Esophagus squamous epithelium (tissue), 5 donors: Measurements from ENCODE around the gene PARD6B. TPM values are rescaled to one million over a fixed set of nuclear protein-coding genes. Genes with fewer than 3 reads are reported as not detected.

ENCODE experiments used
- DNase-seq: peaks from one replicate; lab custom pipeline; 2025; lab: John Stamatoyannopoulos, UW
- H3K27ac ChIP-seq, 4 donors: fragments of 200-600 bp; sonication (generic); one replicate each; pipeline ENCODE4 v1.5.1; 2016 to 2019; ENCODE audit warnings: mild to moderate bottlenecking in 1 of 4
- H3K27me3 ChIP-seq, 4 donors: fragments of 200-600 bp; sonication (generic); 1 replicate in 3 of 4; 2 replicates in 1 of 4; pipeline versions ENCODE4 v1.5.1 to v1.6.0; 2017 to 2021; ENCODE audit warnings: antibody characterized with exemption in 1 of 4
- H3K36me3 ChIP-seq, 3 donors: fragments of 200-600 bp; sonication (generic); one replicate each; pipeline ENCODE4 v1.5.1; 2016 to 2019
- H3K4me1 ChIP-seq, 3 donors: fragments of 200-600 bp; sonication (generic); one replicate each; pipeline ENCODE4 v1.5.1; 2017 to 2019
- H3K4me3 ChIP-seq, 4 donors: fragments of 200-600 bp; sonication (generic); 1 replicate in 3 of 4; 2 replicates in 1 of 4; pipeline ENCODE4 v1.5.1; 2016 to 2019; ENCODE audit warnings: mild to moderate bottlenecking in 2 of 4, moderate library complexity in 1 of 4
- H3K9me3 ChIP-seq, 3 donors: fragments of 200-600 bp; sonication (generic); one replicate each; pipeline ENCODE4 v1.5.1; 2016 to 2019
- CTCF ChIP-seq, 6 experiments: fragments of 450-650 bp in 4 of 6; fragments of 200-600 bp in 2 of 6; sonication (generic) in 2 of 6; IDR thresholded peaks; one replicate each; pipeline ENCODE4 v1.5.1; 2016 to 2019; ENCODE audit warnings: antibody characterized with exemption in 6 of 6, mild to moderate bottlenecking in 4 of 6, moderate library complexity in 4 of 6
- POLR2A ChIP-seq, 4 donors: fragments of 450-650 bp; IDR thresholded peaks; one replicate each; pipeline ENCODE4 v1.6.1; 2017; ENCODE audit warnings: antibody characterized with exemption in 4 of 4, mild to moderate bottlenecking in 4 of 4, moderate library complexity in 3 of 4
- WGBS, 2 donors: methylation state at CpG; one replicate each; pipeline ENCODE4 v1.1.5; 2018; 5-methylcytosine and 5-hydroxymethylcytosine counted together
- intact Hi-C: fragments of 100-400 bp; cut with DNase I; formaldehyde crosslinking; loops from one replicate; pipeline ENCODE4 v1.15.0; 2022
- total RNA-seq, 4 donors: library from RNA; depleted of rRNA; stranded (reverse); fragments of >200 nt; gene quantifications; one replicate each; pipeline ENCODE4 v1.1.0, GENCODE V29; 2016
- donor health status: DM: yes; HTN: yes; CAD: no.

PARD6B gene
- total RNA-seq, 4 donors from 2014 or later = 4.7 to 6.5 (median 5.3) TPM

GRCh38 chr20:50731930-50732690 lies 730 bp downstream of the PARD6B start:
- TF ChIP-seq CTCF (IDR thresholded peaks at IDR 0.05) (no peak), POLR2A (IDR thresholded peaks at IDR 0.05) (no peak)
- Histone ChIP-seq H3K27me3 (no peaks in the 10 kb centered on the region), H3K9me3 (no peaks in the 10 kb centered on the region), H3K27ac (peak overlapping the region; percentile 87 to 95 (median 90)), H3K4me3 (peak overlapping the region; percentile 64 to 93 (median 90)), H3K4me1 (peaks cover 12 to 79% (median 39%) of the 10 kb centered on the region in 3 donors), H3K36me3 (peaks cover 0 to 3% (median 0%) of the 10 kb centered on the region in 3 donors)
- no peak for DNase-seq
- WGBS, 2 donors = 9 to 14% methylated on average over 17 to 22 of the region's 29 CpGs
- intact Hi-C loops = no loop called here

GRCh38 chr20:50733644-50734349 lies 2.4 kb downstream of the PARD6B start:
- intact Hi-C loops = no loop called here
- H3K36me3 ChIP-seq = peaks cover 0 to 3% (median 0%) of the 10 kb centered on the region in 3 donors
- no peak for DNase-seq
- no peaks in the 10 kb centered on the region for H3K27me3 ChIP-seq
- H3K9me3 ChIP-seq = no peaks in the 10 kb centered on the region
- H3K4me1 ChIP-seq = peaks cover 12 to 63% (median 32%) of the 10 kb centered on the region in 3 donors
- H3K4me3 ChIP-seq = peak overlapping the region in 3 of 4 donors; percentile 37 to 86 (median 64)
- H3K27ac ChIP-seq = peak overlapping the region in 1 of 4 donors; percentile 92
- WGBS, 2 donors = 60 to 64% methylated on average over 1 of the region's 1 CpG
- TF ChIP-seq POLR2A (IDR thresholded peaks at IDR 0.05) (no peak), CTCF (IDR thresholded peaks at IDR 0.05) (no peak)

- H3K27me3 ChIP-seq = no peaks in the 10 kb centered on the region
- intact Hi-C loops = no loop called here
- H3K4me3 ChIP-seq = no peak overlapping the region
- DNase-seq = no peak
- peak overlapping the region in 3 of 4 donors; percentile 11 to 38 (median 13) for H3K27ac ChIP-seq
- H3K9me3 ChIP-seq = no peaks in the 10 kb centered on the region
- TF ChIP-seq POLR2A (IDR thresholded peaks at IDR 0.05) (no peak), CTCF (IDR thresholded peaks at IDR 0.05) (no peak)
- peaks cover 2 to 51% (median 22%) of the 10 kb centered on the region in 3 donors for H3K4me1 ChIP-seq
- H3K36me3 ChIP-seq = peaks cover 0 to 3% (median 0%) of the 10 kb centered on the region in 3 donors
- WGBS, 2 donors = 91 to 94% methylated on average over 9 of the region's 9 CpGs
These were observed 3.6 kb downstream of the PARD6B start for GRCh38 chr20:50734730-50735679.

- H3K27ac ChIP-seq = peak overlapping the region in 3 of 4 donors; percentile 11 to 38 (median 13)
- DNase-seq = no peak
- no peaks in the 10 kb centered on the region for H3K27me3 ChIP-seq
- intact Hi-C loops = no loop called here
- peaks cover 0 to 49% (median 15%) of the 10 kb centered on the region in 3 donors for H3K4me1 ChIP-seq
- H3K9me3 ChIP-seq = no peaks in the 10 kb centered on the region
- H3K4me3 ChIP-seq = no peak overlapping the region
- TF ChIP-seq POLR2A (IDR thresholded peaks at IDR 0.05) (no peak), CTCF (IDR thresholded peaks at IDR 0.05) (no peak)
- peaks cover 0 to 3% (median 0%) of the 10 kb centered on the region in 3 donors for H3K36me3 ChIP-seq
These were observed 4.4 kb downstream of the PARD6B start for GRCh38 chr20:50735813-50736212.
